Upper lobe of left lung (tissue), 6 donors: Measurements from ENCODE around the gene MTPN. TPM values are rescaled to one million over a fixed set of nuclear protein-coding genes. Genes with fewer than 3 reads are reported as not detected.

Experiments used
- ATAC-seq, 2 donors: fragments of 200-7000 bp; cut with Tn5 transposase; one replicate each; pipeline ENCODE4 v1.9.1; 2022; ENCODE audit warnings: mild to moderate bottlenecking in 2 of 2, moderate library complexity in 2 of 2; ENCODE audit not compliant: low FRiP score in 2 of 2
- DNase-seq, 2 donors: peaks; one replicate each; pipeline ENCODE4 v3.0.0-alpha.2; 2019 to 2020
- H3K27ac ChIP-seq, 4 donors: fragments of 200-600 bp; sonication (generic); one replicate each; pipeline ENCODE4 v1.5.1; 2016 to 2019
- H3K27me3 ChIP-seq, 4 donors: fragments of 200-600 bp; sonication (generic); one replicate each; pipeline ENCODE4 v1.5.1; 2017 to 2019
- H3K36me3 ChIP-seq, 4 donors: fragments of 200-600 bp; sonication (generic); one replicate each; pipeline ENCODE4 v1.5.1; 2016 to 2019
- H3K4me1 ChIP-seq, 4 donors: fragments of 200-600 bp; sonication (generic); one replicate each; pipeline ENCODE4 v1.5.1; 2018 to 2019
- H3K4me3 ChIP-seq, 4 donors: fragments of 200-600 bp; sonication (generic); one replicate each; pipeline ENCODE4 v1.5.1; 2017 to 2019; ENCODE audit warnings: mild to moderate bottlenecking in 2 of 4, moderate library complexity in 1 of 4
- H3K9me3 ChIP-seq, 4 donors: fragments of 200-600 bp; sonication (generic); one replicate each; pipeline ENCODE4 v1.5.1; 2018 to 2019
- EP300 ChIP-seq, 4 donors: sonication (generic); formaldehyde crosslinking; IDR thresholded peaks; one replicate each; pipeline ENCODE4 v1.5.1; 2017; ENCODE audit warnings: antibody characterized with exemption in 4 of 4, control low read depth in 2 of 4
- POLR2A ChIP-seq, 4 donors: fragments of 450-650 bp; IDR thresholded peaks; one replicate each; pipeline ENCODE4 v1.5.1; 2016 to 2017; ENCODE audit warnings: antibody characterized with exemption in 4 of 4, mild to moderate bottlenecking in 2 of 4
- POLR2AphosphoS5 ChIP-seq, 2 donors: sonication (generic); formaldehyde crosslinking; IDR thresholded peaks; one replicate each; pipeline ENCODE4 v1.5.1; 2017; ENCODE audit warnings: antibody characterized with exemption in 2 of 2
- WGBS, 2 donors: methylation state at CpG; one replicate each; pipeline ENCODE4 v1.1.5; 2017 to 2018; 5-methylcytosine and 5-hydroxymethylcytosine counted together
- total RNA-seq, 6 donors: library from RNA; depleted of rRNA in 4 of 6; stranded (reverse); fragments of >200 nt in 4 of 6; gene quantifications; one replicate each; pipeline versions ENCODE4 v1.1.0 to v1.2.1, GENCODE V29; 2016 to 2021
- TF ChIP-seq, protein P1 (sequence below), 6 experiments: fragments of 450-650 bp in 4 of 6; fragments of 200-600 bp in 2 of 6; sonication (generic) in 2 of 6; IDR thresholded peaks; one replicate each; pipeline ENCODE4 v1.5.1; 2016 to 2019; ENCODE audit warnings: antibody characterized with exemption in 6 of 6
- donor health status: DM: no; HTN: no; CAD: no; lungs with moderate emphysema.
- donor health status: DM: no; HTN: yes; CAD: no; lungs with severe emphysema.

The MTPN gene
- total RNA-seq, 6 donors from 2014 or later = 34.2 to 145 (median 87.3) TPM

DNA sequence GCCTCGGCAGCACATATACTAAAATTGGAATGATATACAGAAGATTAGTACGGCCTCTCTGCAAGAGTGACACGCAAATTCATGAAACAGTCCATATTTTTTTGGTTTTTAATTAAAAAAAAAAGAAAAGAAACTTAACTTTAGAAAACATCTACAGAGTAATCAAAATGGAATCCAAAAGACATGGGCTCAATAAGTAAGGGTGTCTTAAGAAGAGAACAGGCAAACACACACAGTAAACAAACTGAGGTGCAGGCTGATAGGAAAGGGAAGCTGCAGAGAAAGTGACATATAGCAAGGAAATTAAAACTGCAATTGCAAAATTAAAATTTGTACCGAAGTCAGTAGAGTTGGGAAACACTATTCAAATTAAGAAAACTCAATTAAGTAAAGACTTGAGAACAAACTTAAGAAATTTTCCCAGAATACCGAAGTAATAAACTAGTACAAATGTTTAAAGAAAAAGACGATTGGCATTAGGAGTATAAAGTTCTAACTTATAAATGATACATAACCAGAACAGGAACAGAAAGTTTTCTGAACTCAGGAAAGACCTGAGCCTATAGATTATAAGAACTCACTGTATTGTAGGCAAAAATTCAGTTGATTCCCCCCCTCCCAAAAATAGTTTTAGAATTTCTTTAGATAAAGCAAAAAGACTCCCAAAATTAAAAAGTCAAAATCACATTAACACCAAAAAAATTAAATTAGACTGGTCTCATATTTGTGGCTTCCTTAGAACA lies 16.3 kb downstream of the MTPN start:
- no peaks in the 10 kb centered on the region for H3K27me3 ChIP-seq
- H3K27ac ChIP-seq = no peak overlapping the region
- peaks cover 9 to 33% (median 21%) of the 10 kb centered on the region in 4 donors for H3K4me1 ChIP-seq
- H3K4me3 ChIP-seq = no peak overlapping the region
- H3K36me3 ChIP-seq = no peaks in the 10 kb centered on the region
- ATAC-seq = no peak
- no peak for DNase-seq
- 62 to 71% methylated on average over 6 of the region's 6 CpGs for WGBS, 2 donors
- no peaks in the 10 kb centered on the region for H3K9me3 ChIP-seq
- TF ChIP-seq POLR2AphosphoS5 (IDR thresholded peaks at IDR 0.05) (no peak), POLR2A (IDR thresholded peaks at IDR 0.05) (no peak), EP300 (IDR thresholded peaks at IDR 0.05) (no peak)
- TF ChIP-seq, protein P1, sequence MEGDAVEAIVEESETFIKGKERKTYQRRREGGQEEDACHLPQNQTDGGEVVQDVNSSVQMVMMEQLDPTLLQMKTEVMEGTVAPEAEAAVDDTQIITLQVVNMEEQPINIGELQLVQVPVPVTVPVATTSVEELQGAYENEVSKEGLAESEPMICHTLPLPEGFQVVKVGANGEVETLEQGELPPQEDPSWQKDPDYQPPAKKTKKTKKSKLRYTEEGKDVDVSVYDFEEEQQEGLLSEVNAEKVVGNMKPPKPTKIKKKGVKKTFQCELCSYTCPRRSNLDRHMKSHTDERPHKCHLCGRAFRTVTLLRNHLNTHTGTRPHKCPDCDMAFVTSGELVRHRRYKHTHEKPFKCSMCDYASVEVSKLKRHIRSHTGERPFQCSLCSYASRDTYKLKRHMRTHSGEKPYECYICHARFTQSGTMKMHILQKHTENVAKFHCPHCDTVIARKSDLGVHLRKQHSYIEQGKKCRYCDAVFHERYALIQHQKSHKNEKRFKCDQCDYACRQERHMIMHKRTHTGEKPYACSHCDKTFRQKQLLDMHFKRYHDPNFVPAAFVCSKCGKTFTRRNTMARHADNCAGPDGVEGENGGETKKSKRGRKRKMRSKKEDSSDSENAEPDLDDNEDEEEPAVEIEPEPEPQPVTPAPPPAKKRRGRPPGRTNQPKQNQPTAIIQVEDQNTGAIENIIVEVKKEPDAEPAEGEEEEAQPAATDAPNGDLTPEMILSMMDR (IDR thresholded peaks at IDR 0.05) = no peak

DNA sequence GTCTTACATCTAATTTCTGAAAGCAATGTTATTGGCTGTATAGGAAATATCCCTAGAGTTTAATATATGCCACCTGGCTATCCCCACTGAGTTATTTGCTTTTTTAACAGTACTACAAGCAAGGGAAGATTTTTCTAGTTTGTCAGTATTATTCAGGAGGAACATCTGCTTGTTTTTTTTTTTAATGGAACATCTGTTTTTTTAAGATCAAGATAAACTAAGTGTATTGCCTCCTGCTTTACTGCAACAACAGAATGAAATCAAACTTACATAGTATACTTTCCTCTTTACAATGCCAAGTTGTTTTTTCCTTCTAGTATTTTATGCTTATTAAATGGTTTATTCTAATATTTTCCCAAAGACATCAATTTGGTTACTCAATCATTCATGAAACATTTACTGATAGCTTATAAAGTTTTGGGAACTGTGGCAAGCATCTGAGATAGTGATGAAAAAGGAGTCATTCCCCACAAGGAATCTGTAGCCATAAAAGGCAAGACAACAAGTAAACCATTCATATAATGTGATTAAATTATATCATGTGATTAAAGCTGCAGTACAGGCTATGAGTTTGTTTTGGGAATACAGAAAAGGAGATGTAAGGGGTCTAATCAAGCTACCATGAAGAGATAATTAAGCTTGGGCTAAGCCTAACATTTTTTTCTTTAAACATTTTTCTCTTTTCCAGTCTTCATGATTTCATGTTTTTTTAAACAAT lies 17.4 kb downstream of the MTPN start:
- H3K4me1 ChIP-seq = peaks cover 7 to 28% (median 19%) of the 10 kb centered on the region in 4 donors
- H3K27me3 ChIP-seq = no peaks in the 10 kb centered on the region
- TF ChIP-seq, protein P1 (IDR thresholded peaks at IDR 0.05) = no peak
- no peak for TF ChIP-seq POLR2A (IDR thresholded peaks at IDR 0.05)
- TF ChIP-seq POLR2AphosphoS5 (IDR thresholded peaks at IDR 0.05) = no peak
- TF ChIP-seq EP300 (IDR thresholded peaks at IDR 0.05) = no peak
- H3K9me3 ChIP-seq = no peaks in the 10 kb centered on the region
- no peaks in the 10 kb centered on the region for H3K36me3 ChIP-seq
- H3K4me3 ChIP-seq = no peak overlapping the region
- no peak overlapping the region for H3K27ac ChIP-seq
- DNase-seq = no peak
- no peak for ATAC-seq

DNA sequence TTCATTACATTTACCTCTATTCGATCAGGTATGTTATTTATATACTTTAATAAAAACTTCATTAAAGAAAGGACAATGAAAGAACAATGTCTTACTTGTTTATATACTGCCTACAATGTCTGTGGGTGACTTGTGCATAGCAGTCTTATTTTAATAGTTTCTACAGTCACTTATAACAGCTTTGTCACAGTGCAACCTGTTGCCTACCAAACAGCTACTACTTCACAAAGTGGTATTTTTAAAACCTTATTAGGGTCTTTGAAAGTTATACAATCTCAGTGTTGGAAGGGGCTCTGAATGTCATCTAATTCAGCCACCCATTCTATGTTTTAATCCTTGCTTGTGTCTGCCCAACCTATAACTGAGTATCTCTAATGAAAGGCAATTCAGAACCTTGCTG lies 19.0 kb downstream of the MTPN start:
- Histone ChIP-seq H3K4me3 (no peak overlapping the region), H3K9me3 (no peaks in the 10 kb centered on the region), H3K36me3 (no peaks in the 10 kb centered on the region), H3K27me3 (no peaks in the 10 kb centered on the region), H3K4me1 (peaks cover 3 to 25% (median 15%) of the 10 kb centered on the region in 4 donors), H3K27ac (no peak overlapping the region)
- TF ChIP-seq POLR2AphosphoS5 (IDR thresholded peaks at IDR 0.05) (no peak), EP300 (IDR thresholded peaks at IDR 0.05) (no peak), POLR2A (IDR thresholded peaks at IDR 0.05) (no peak)
- TF ChIP-seq, protein P1 (IDR thresholded peaks at IDR 0.05) = no peak
- DNase-seq (no peak), ATAC-seq (no peak)
- WGBS, 2 donors = 86 to 89% methylated on average over 1 of the region's 1 CpG

DNA sequence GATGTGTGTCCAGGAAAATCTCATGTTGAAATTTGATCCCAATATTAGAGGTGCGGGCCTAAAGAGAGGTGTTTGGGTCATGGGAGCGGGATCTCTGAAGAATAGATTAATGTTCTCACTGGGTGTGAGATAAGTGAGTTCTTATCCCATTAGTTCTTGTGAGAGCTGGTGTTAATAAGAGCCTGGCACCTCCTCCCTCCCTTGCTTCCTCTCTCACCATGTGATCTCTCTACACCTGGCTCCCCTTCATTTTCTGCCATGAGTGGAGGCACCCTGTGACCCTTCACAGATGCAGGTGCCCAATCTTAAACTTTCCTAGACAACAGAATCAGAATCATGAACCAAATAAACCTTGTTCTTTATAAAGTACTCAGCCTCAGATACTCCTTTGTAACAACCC lies 19.5 kb downstream of the MTPN start:
- 94 to 96% methylated on average over 2 of the region's 2 CpGs for WGBS, 2 donors

More for the DNA sequence above, 19.5 kb downstream of the MTPN start:
- no peak overlapping the region for H3K27ac ChIP-seq
- H3K27me3 ChIP-seq = no peaks in the 10 kb centered on the region
- H3K36me3 ChIP-seq = no peaks in the 10 kb centered on the region
- peaks cover 3 to 20% (median 14%) of the 10 kb centered on the region in 4 donors for H3K4me1 ChIP-seq
- no peak for DNase-seq
- TF ChIP-seq POLR2A (IDR thresholded peaks at IDR 0.05) (no peak), EP300 (IDR thresholded peaks at IDR 0.05) (no peak), POLR2AphosphoS5 (IDR thresholded peaks at IDR 0.05) (no peak)
- TF ChIP-seq, protein P1 (IDR thresholded peaks at IDR 0.05) = no peak
- no peak overlapping the region for H3K4me3 ChIP-seq
- no peaks in the 10 kb centered on the region for H3K9me3 ChIP-seq
- no peak for ATAC-seq
